NCI-H1930 (cell line): ENCODE data around the gene PTPRK.

ENCODE experiments used
- DNase-seq, 2 experiments: peaks; one replicate each; lab custom pipeline; 2025; lab: John Stamatoyannopoulos, UW

Gene PTPRK

GRCh38 chr6:127920804-127921203, 599.6 kb downstream of the PTPRK start:
- no peak for DNase-seq
